ENCODE data around the gene MYO5C.

DNA sequence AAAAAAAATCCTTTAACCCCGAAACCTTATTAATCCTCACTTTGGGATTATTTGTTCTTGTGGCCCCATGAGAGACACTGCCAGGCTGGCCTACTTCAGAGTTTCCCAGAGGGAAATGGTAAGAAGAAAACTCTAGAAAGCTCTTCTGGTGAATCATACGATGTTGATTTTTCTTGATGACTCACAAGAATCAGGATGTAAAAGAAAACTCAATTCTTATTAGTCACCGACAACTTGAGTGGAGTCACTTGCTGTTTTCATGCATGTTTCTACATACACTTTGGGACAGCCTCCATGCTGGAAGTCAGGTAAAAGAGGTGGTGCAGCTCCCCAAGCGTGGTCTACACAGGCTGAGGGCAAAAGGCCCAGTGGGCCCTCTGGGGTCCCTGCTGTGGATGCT, 42.8 kb downstream of the MYO5C start:
- TF ChIP-seq, protein P1, sequence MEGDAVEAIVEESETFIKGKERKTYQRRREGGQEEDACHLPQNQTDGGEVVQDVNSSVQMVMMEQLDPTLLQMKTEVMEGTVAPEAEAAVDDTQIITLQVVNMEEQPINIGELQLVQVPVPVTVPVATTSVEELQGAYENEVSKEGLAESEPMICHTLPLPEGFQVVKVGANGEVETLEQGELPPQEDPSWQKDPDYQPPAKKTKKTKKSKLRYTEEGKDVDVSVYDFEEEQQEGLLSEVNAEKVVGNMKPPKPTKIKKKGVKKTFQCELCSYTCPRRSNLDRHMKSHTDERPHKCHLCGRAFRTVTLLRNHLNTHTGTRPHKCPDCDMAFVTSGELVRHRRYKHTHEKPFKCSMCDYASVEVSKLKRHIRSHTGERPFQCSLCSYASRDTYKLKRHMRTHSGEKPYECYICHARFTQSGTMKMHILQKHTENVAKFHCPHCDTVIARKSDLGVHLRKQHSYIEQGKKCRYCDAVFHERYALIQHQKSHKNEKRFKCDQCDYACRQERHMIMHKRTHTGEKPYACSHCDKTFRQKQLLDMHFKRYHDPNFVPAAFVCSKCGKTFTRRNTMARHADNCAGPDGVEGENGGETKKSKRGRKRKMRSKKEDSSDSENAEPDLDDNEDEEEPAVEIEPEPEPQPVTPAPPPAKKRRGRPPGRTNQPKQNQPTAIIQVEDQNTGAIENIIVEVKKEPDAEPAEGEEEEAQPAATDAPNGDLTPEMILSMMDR (conservative IDR thresholded peaks at IDR 0.05; ENCODE audit: low read depth, low read length), result no peak
- no peak for TF ChIP-seq RAD21 (IDR thresholded peaks at IDR 0.05; ENCODE audit: low read length)
- TF ChIP-seq POLR2A (IDR thresholded peaks at IDR 0.05; ENCODE audit: low read depth, low read length), result no peak
- no peak for TF ChIP-seq RFX5 (IDR thresholded peaks at IDR 0.05; ENCODE audit: low read depth, low read length)
- no peak; the same call in 1 of the 2 replicates for TF ChIP-seq MAFK (IDR thresholded peaks at IDR 0.05; ENCODE audit: low read depth, low read length)
- no peak for TF ChIP-seq MXI1 (IDR thresholded peaks at IDR 0.05; ENCODE audit: borderline replicate concordance, low read depth, low read length)
- TF ChIP-seq RCOR1 (IDR thresholded peaks at IDR 0.05; ENCODE audit: insufficient replicate concordance, low read length), result no peak
- TF ChIP-seq FOS (IDR thresholded peaks at IDR 0.05; ENCODE audit: low read depth, low read length), result peak; percentile 99
- peak; percentile 70; the same call in 1 of the 2 replicates for TF ChIP-seq BHLHE40 (IDR thresholded peaks at IDR 0.05; ENCODE audit: low read depth, low read length)
- no peak for TF ChIP-seq NFE2L2 (IDR thresholded peaks at IDR 0.05; ENCODE audit: low read depth, low read length)
- TF ChIP-seq, protein P2, sequence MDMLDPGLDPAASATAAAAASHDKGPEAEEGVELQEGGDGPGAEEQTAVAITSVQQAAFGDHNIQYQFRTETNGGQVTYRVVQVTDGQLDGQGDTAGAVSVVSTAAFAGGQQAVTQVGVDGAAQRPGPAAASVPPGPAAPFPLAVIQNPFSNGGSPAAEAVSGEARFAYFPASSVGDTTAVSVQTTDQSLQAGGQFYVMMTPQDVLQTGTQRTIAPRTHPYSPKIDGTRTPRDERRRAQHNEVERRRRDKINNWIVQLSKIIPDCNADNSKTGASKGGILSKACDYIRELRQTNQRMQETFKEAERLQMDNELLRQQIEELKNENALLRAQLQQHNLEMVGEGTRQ (IDR thresholded peaks at IDR 0.05; ENCODE audit: low read depth, low read length), result no peak
- TF ChIP-seq CEBPB (IDR thresholded peaks at IDR 0.05; ENCODE audit: low read depth, low read length), result peak; percentile 36; the same call in 1 of the 2 replicates
- TF ChIP-seq, protein P3, sequence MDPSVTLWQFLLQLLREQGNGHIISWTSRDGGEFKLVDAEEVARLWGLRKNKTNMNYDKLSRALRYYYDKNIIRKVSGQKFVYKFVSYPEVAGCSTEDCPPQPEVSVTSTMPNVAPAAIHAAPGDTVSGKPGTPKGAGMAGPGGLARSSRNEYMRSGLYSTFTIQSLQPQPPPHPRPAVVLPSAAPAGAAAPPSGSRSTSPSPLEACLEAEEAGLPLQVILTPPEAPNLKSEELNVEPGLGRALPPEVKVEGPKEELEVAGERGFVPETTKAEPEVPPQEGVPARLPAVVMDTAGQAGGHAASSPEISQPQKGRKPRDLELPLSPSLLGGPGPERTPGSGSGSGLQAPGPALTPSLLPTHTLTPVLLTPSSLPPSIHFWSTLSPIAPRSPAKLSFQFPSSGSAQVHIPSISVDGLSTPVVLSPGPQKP (IDR thresholded peaks at IDR 0.05; ENCODE audit: borderline replicate concordance, low read depth, low read length), result no peak
